Osteoblast (primary cell): ENCODE results near the gene HID1. TPM values are rescaled to one million over a fixed set of nuclear protein-coding genes. Genes with fewer than 3 reads are reported as not detected.
A peak's percentile ranks its signal among the peaks of the same experiment; 100 is the strongest.

ENCODE experiments used
- DNase-seq: peaks from one replicate; pipeline ENCODE4 v3.0.0; 2011; ENCODE audit warnings: low spot score, mixed read lengths; ENCODE audit not compliant: insufficient read length; ENCODE audit errors: missing footprints
- H2AFZ ChIP-seq: 2 replicates; pipeline ENCODE4 v1.6.0; 2011; ENCODE audit warnings: mild to moderate bottlenecking, low read length
- H3K27ac ChIP-seq: 2 replicates; pipeline ENCODE4 v1.5.1; 2011; ENCODE audit warnings: mild to moderate bottlenecking, low read depth, low read length, moderate library complexity
- H3K27me3 ChIP-seq: 2 replicates; pipeline ENCODE4 v1.6.0; 2012; ENCODE audit warnings: mild to moderate bottlenecking, control low read depth, inconsistent platforms, low read length, moderate library complexity; ENCODE audit not compliant: insufficient read depth
- H3K36me3 ChIP-seq: 2 replicates; pipeline ENCODE4 v1.5.1; 2011; ENCODE audit warnings: mild to moderate bottlenecking, low read length, control low read depth, moderate library complexity; ENCODE audit not compliant: insufficient read depth
- H3K4me1 ChIP-seq: 2 replicates; pipeline ENCODE4 v1.5.1; 2011; ENCODE audit warnings: mild to moderate bottlenecking, low read length, control low read depth, moderate library complexity; ENCODE audit not compliant: insufficient read depth
- H3K4me2 ChIP-seq: 2 replicates; pipeline ENCODE4 v1.6.0; 2011; ENCODE audit warnings: mild to moderate bottlenecking, low read length; ENCODE audit not compliant: insufficient read depth
- H3K4me3 ChIP-seq: fragments of 200-600 bp; sonication (generic); 3 replicates; pipeline ENCODE4 v1.5.1; 2012; ENCODE audit warnings: mild to moderate bottlenecking, low read length, inconsistent platforms; ENCODE audit not compliant: insufficient read depth
- H3K79me2 ChIP-seq: 2 replicates; pipeline ENCODE4 v1.6.0; 2012; ENCODE audit warnings: mild to moderate bottlenecking, low read length, control low read depth, inconsistent platforms; ENCODE audit not compliant: insufficient read depth
- H3K9me3 ChIP-seq: 2 replicates; pipeline ENCODE4 v1.5.1; 2011; ENCODE audit warnings: low read depth, low read length, control low read depth
- H4K20me1 ChIP-seq: 2 replicates; pipeline ENCODE4 v1.6.0; 2012; ENCODE audit warnings: mild to moderate bottlenecking, low read length, control low read depth; ENCODE audit not compliant: insufficient read depth
- total RNA-seq: library from RNA; depleted of rRNA; stranded (reverse); fragments of >200 nt; gene quantifications from 2 replicates; pipeline ENCODE4 v1.2.3, GENCODE V29; 2012
- TF ChIP-seq, protein P1 (sequence below): IDR thresholded peaks from 2 replicates; pipeline ENCODE4 v1.5.1; 2011; ENCODE audit warnings: mild to moderate bottlenecking, low read depth, low read length, moderate library complexity; ENCODE audit errors: extremely low read depth

HID1 gene
- total RNA-seq, 1 donor = 0.36 TPM

DNA sequence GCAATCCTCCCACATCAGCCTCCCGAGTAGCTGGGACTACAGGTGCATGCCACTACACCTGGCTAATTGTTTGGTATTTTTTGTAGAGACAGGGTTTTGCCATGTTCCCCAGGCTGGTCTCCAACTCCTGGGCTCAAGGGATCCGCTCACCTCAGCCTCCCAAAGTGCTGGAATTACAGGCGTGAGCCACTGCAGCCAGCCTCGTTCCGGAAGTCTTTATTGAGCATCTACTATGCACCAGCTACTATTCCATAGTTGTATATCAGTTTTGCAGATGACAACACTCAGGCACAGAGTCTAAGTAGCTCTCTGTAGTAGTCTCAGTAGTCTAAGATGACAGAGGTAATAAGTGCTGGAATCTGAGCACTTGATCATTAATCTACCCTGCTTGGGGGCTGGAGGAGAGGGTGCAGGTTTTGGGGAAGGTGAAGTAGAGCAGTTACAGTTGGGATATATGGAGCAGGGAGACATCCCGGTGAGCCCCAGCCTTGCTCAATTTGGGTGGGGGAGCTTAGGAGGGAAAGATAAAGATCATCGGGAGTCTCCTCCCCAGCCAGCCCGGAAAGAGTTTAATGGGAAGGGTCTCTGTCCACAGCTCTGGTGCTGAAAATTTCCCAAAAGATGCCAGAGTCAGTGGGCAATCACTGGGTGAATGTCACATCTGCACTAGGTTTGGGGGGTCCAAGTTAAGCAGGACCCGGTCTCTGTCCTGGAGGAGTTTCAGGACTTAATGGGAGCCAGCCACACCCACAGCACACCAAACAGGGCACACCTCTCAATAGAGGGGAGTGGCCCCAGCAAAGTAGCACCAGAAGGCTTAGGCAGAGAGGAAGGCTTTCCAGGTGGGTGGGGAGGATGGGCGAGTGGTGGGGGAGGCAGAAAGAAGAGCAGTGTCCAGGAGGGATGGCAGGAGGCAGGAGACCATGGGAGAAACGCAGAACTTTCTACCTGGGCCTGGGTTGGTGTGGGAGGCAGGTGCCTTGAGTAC, 35.2 kb downstream of the HID1 start:
- H3K4me1 ChIP-seq = no peaks in the 10 kb centered on the region
- no peak overlapping the region for H3K27ac ChIP-seq
- peaks cover 58% of the 10 kb centered on the region for H3K27me3 ChIP-seq
- no peaks in the 10 kb centered on the region for H4K20me1 ChIP-seq
- no peak overlapping the region for H3K4me2 ChIP-seq
- no peaks in the 10 kb centered on the region for H3K9me3 ChIP-seq
- no peak overlapping the region for H3K4me3 ChIP-seq
- TF ChIP-seq, protein P1, sequence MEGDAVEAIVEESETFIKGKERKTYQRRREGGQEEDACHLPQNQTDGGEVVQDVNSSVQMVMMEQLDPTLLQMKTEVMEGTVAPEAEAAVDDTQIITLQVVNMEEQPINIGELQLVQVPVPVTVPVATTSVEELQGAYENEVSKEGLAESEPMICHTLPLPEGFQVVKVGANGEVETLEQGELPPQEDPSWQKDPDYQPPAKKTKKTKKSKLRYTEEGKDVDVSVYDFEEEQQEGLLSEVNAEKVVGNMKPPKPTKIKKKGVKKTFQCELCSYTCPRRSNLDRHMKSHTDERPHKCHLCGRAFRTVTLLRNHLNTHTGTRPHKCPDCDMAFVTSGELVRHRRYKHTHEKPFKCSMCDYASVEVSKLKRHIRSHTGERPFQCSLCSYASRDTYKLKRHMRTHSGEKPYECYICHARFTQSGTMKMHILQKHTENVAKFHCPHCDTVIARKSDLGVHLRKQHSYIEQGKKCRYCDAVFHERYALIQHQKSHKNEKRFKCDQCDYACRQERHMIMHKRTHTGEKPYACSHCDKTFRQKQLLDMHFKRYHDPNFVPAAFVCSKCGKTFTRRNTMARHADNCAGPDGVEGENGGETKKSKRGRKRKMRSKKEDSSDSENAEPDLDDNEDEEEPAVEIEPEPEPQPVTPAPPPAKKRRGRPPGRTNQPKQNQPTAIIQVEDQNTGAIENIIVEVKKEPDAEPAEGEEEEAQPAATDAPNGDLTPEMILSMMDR = no peak
- peak; percentile 90 for DNase-seq
- no peak overlapping the region for H2AFZ ChIP-seq
- no peaks in the 10 kb centered on the region for H3K36me3 ChIP-seq
- no peaks in the 10 kb centered on the region for H3K79me2 ChIP-seq

DNA sequence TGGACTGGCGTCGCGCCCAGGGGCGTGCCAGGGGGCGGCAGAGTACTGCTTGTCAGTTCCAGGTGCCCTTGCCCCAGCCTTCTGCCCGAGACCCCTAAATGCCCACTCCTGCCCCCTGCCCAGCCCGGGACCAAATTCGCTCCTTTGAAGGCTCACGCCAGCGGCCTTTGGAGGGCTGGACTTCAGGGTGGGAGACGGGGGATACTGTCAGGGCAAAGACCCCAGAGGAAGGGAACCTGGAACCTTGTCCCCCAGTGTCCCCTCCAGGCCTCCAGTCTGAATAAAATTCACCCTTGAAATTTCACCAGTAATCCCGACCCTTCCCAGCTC, 36.1 kb downstream of the HID1 start:
- no peak for DNase-seq
- Histone ChIP-seq H3K4me3 (no peak overlapping the region), H3K9me3 (no peaks in the 10 kb centered on the region), H4K20me1 (no peaks in the 10 kb centered on the region), H3K36me3 (no peaks in the 10 kb centered on the region), H3K4me1 (no peaks in the 10 kb centered on the region), H3K27me3 (peaks cover 58% of the 10 kb centered on the region), H3K79me2 (no peaks in the 10 kb centered on the region), H3K27ac (no peak overlapping the region), H3K4me2 (no peak overlapping the region), H2AFZ (no peak overlapping the region)
- TF ChIP-seq, protein P1 = no peak

DNA sequence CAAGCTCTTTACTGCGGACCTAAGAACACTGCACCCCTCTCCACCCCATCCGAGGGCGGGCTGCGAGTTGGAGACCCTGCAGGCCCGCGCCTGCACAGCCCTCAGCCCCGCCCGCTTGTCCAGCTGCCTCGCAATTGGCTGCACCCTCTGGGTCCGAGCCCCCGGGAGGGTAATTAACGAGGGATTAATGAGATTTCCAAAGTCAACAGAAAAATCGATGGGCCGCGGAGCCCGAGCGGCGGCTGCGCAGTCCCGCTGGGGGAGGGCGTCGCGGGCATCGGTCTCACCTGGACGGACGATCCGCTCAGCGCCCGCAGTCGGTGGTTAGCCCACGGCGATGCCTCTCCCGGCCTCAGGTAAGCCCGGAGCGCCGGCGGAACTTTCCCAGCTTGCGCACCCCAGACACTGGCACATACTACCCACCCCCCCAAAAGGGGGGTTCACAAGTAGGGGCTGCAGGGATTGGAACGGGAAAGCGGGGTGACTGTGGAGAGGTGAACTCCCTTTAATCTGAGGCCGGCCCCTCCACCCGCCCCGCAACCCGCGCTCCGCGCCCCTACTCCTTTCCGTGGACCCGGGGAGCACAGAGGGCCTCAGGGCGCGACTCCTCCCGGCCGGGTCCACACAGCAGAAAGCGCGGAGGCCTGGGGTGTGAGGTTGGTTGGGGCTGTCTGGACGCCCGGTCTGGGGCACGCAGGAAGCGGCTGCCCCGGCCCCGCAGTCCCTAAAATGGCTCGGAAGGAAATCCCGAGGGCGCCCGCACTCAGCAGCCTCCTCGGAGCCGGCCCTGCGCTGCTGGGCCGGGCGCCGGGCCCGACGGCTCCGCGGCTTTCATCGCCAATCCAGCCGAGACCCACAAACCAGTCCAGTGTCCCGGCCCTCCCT, 36.7 kb downstream of the HID1 start, which contains the start of gene OTOP3:
Gene OTOP3, plus strand, starts transcription at position 314 of the 885 bp plus-strand sequence. Its CDS starts 24 bp downstream, at position 338.
- no peaks in the 10 kb centered on the region for H3K4me1 ChIP-seq
- TF ChIP-seq, protein P1 = no peak
- no peak within 1 kb of the TSS for H2AFZ ChIP-seq
- H3K9me3 ChIP-seq = no peaks in the 10 kb centered on the region
- no peak within 1 kb of the TSS for H3K4me2 ChIP-seq
- no peaks in the 10 kb centered on the region for H3K36me3 ChIP-seq
- DNase-seq = peak; percentile 94
- H3K4me3 ChIP-seq = no peak within 1 kb of the TSS
- H3K79me2 ChIP-seq = no peaks in the 10 kb centered on the region
- H4K20me1 ChIP-seq = no peaks in the 10 kb centered on the region
- H3K27me3 ChIP-seq = peaks cover 58% of the 10 kb centered on the region
- no peak within 1 kb of the TSS for H3K27ac ChIP-seq
